ENCODE data around the gene RASD1.
"Not testable (repeated sequence)": the region's sequence is repeated elsewhere in the genome, so short reads cannot be mapped to it uniquely, and the experiment has no call there.

Gene RASD1

GRCh38 chr17:17469358-17469757, 26.8 kb downstream of the RASD1 start:
- no peak for DNase-seq (ENCODE audit: low read depth, low spot score)

- DNase-seq (ENCODE audit: low read depth, low spot score), result no peak
Observed at GRCh38 chr17:17468217-17469010, 27.8 kb downstream of the RASD1 start.

GRCh38 chr17:17467720-17468119, 28.5 kb downstream of the RASD1 start:
- DNase-seq (ENCODE audit: low read depth, low spot score), result no peak

GRCh38 chr17:17467016-17467415, 29.2 kb downstream of the RASD1 start:
- no peak for DNase-seq (ENCODE audit: low read depth, low spot score)

GRCh38 chr17:17466511-17466910, 29.7 kb downstream of the RASD1 start:
- DNase-seq (ENCODE audit: low read depth, low spot score), result no peak

GRCh38 chr17:17465878-17466277, 30.3 kb downstream of the RASD1 start:
- DNase-seq (ENCODE audit: low read depth, low spot score), result not testable (repeated sequence)

- DNase-seq (ENCODE audit: low read depth, low spot score), result no peak
Observed at GRCh38 chr17:17463821-17464220, 32.4 kb downstream of the RASD1 start.

GRCh38 chr17:17462048-17462824, 34.0 kb downstream of the RASD1 start:
- no peak for DNase-seq (ENCODE audit: low read depth, low spot score)

GRCh38 chr17:17460038-17460437, 36.2 kb downstream of the RASD1 start:
- no peak for DNase-seq (ENCODE audit: low read depth, low spot score)

- no peak for DNase-seq (ENCODE audit: low read depth, low spot score)
Observed at GRCh38 chr17:17457680-17458079, 38.5 kb downstream of the RASD1 start.

- no peak for DNase-seq (ENCODE audit: low read depth, low spot score)
Observed at GRCh38 chr17:17456251-17456650, 39.9 kb downstream of the RASD1 start.

GRCh38 chr17:17455173-17455572, 41.0 kb downstream of the RASD1 start:
- DNase-seq (ENCODE audit: low read depth, low spot score), result no peak

- DNase-seq (ENCODE audit: low read depth, low spot score), result not testable (repeated sequence)
Observed at GRCh38 chr17:17454700-17455099, 41.5 kb downstream of the RASD1 start.

- no peak for DNase-seq (ENCODE audit: low read depth, low spot score)
Observed at GRCh38 chr17:17454276-17454675, 41.9 kb downstream of the RASD1 start.

GRCh38 chr17:17453088-17453487, 43.1 kb downstream of the RASD1 start:
- DNase-seq (ENCODE audit: low read depth, low spot score), result no peak

- DNase-seq (ENCODE audit: low read depth, low spot score), result no peak
Observed at GRCh38 chr17:17448723-17449122, 47.5 kb downstream of the RASD1 start.

- DNase-seq (ENCODE audit: low read depth, low spot score), result no peak
Observed at GRCh38 chr17:17448076-17448475, 48.1 kb downstream of the RASD1 start.

GRCh38 chr17:17447264-17447663, 48.9 kb downstream of the RASD1 start:
- DNase-seq (ENCODE audit: low read depth, low spot score), result no peak

GRCh38 chr17:17446666-17447155, 49.5 kb downstream of the RASD1 start:
- no peak for DNase-seq (ENCODE audit: low read depth, low spot score)

- DNase-seq (ENCODE audit: low read depth, low spot score), result no peak
Observed at GRCh38 chr17:17445925-17446665, 50.1 kb downstream of the RASD1 start.

GRCh38 chr17:17445296-17445924, 50.8 kb downstream of the RASD1 start:
- DNase-seq (ENCODE audit: low read depth, low spot score), result no peak

Measured in brain pericyte (primary cell).